ENCODE data around the gene FAM193B.

The FAM193B gene

DNA sequence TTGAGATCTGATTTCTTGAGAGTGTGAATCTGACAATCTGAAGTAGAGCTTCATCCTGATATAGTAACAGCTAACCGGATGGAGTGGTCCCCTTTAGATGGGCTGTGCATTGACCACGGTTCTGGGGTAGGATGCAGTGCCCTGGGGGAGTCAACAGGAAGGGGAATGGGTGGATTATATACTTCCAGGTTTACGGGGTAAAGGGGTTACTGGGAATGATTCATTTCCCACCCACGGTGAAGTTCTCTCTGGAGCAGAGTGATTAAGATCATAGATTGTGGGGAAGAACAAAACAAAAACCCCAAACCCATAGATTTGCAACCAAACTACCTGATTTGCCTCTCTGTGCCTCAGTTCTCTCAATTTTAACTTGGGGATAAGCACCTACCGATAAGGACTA, 44.1 kb upstream of the FAM193B start:
- Histone ChIP-seq H3K14ac (ENCODE audit: low read length) (no peak overlapping the region), H2BK120ac (ENCODE audit: insufficient read depth, low read length, poor library complexity) (no peak overlapping the region), H3K79me1 (ENCODE audit: low read length) (peaks cover 5% of the 10 kb centered on the region), H4K91ac (ENCODE audit: low read depth, low read length) (no peak overlapping the region), H4K8ac (ENCODE audit: low read depth, low read length) (no peak overlapping the region), H3K9ac (ENCODE audit: low read length) (no peak overlapping the region), H3K23ac (ENCODE audit: low read length) (no peak overlapping the region), H3K4me2 (ENCODE audit: low read length) (no peak overlapping the region), H2BK5ac (ENCODE audit: low read depth, low read length, poor library complexity) (no peak overlapping the region), H3K27ac (ENCODE audit: low read depth, low read length) (no peak overlapping the region), H3K4me1 (ENCODE audit: control insufficient read depth in 1 of 2, insufficient read depth in 2 of 2, low read length in 2 of 2) (peaks cover 0 to 8% of the 10 kb centered on the region in 2 experiments), H2AK5ac (ENCODE audit: low read length) (no peak overlapping the region), H2BK12ac (ENCODE audit: low read length) (no peak overlapping the region), H2AFZ (ENCODE audit: insufficient read depth, low read length, poor library complexity) (no peak overlapping the region), H3K36me3 (ENCODE audit: control insufficient read depth in 1 of 2, insufficient read depth in 2 of 2, low read length in 2 of 2) (peaks cover 32 to 33% of the 10 kb centered on the region in 2 experiments), H4K12ac (ENCODE audit: low read depth, low read length) (no peak overlapping the region), H3K4ac (ENCODE audit: low read depth, low read length) (no peak overlapping the region), H3K18ac (ENCODE audit: low read length) (no peak overlapping the region), H3K79me2 (ENCODE audit: control insufficient read depth, insufficient read depth, low read length, poor library complexity) (peaks cover 6% of the 10 kb centered on the region), H3K4me3 (ENCODE audit: low read depth, low read length) (no peak overlapping the region), H3K9me3 (ENCODE audit: insufficient read depth, low read depth, low read length) (no peaks in the 10 kb centered on the region), H3K27me3 (ENCODE audit: insufficient read depth, low read length) (no peaks in the 10 kb centered on the region)
- no CpG with 5 or more reads among the region's 5 CpGs for WGBS (ENCODE audit: extremely low coverage, insufficient coverage, insufficient read length)
- DNase-seq: no peak

DNA sequence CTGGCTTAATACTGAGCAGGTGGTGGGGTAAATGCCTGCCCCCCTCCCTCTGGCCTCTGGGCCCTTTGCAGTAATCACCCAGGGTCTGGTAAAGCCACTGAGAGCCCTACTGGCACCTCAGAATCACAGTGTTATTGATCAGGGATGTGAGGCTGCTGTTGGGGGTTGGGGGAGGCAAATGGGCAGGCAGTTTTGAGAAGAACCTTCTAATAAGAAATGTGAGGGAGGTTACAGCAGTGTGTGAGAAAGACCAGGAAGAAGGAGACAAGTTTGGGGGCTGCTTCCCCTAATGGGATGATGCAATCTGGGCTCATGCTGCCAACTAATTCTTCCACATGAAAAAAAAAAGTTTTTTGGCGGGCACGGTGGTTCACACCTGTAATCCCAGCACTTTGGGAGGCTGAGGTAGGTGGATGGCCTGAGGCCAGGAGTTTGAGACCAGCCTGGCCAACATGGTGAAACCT, 42.4 kb upstream of the FAM193B start:
- no peak overlapping the region for H2AFZ ChIP-seq (ENCODE audit: insufficient read depth, low read length, poor library complexity)
- H4K91ac ChIP-seq (ENCODE audit: low read depth, low read length): no peak overlapping the region
- H2BK5ac ChIP-seq (ENCODE audit: low read depth, low read length, poor library complexity): no peak overlapping the region
- H3K79me1 ChIP-seq (ENCODE audit: low read length): peaks cover 11% of the 10 kb centered on the region
- H3K4me2 ChIP-seq (ENCODE audit: low read length): no peak overlapping the region
- no peak overlapping the region for H3K4me3 ChIP-seq (ENCODE audit: low read depth, low read length)
- no peak overlapping the region for H4K12ac ChIP-seq (ENCODE audit: low read depth, low read length)
- no peak overlapping the region for H2AK5ac ChIP-seq (ENCODE audit: low read length)
- no peak overlapping the region for H3K27ac ChIP-seq (ENCODE audit: low read depth, low read length)
- no peak overlapping the region for H3K14ac ChIP-seq (ENCODE audit: low read length)
- H4K8ac ChIP-seq (ENCODE audit: low read depth, low read length): no peak overlapping the region
- H3K27me3 ChIP-seq (ENCODE audit: insufficient read depth, low read length): no peaks in the 10 kb centered on the region
- H2BK12ac ChIP-seq (ENCODE audit: low read length): no peak overlapping the region
- no CpG with 5 or more reads among the region's 2 CpGs for WGBS (ENCODE audit: extremely low coverage, insufficient coverage, insufficient read length)
- H3K4ac ChIP-seq (ENCODE audit: low read depth, low read length): no peak overlapping the region
- H3K79me2 ChIP-seq (ENCODE audit: control insufficient read depth, insufficient read depth, low read length, poor library complexity): peaks cover 12% of the 10 kb centered on the region
- H3K36me3 ChIP-seq (ENCODE audit: control insufficient read depth in 1 of 2, insufficient read depth in 2 of 2, low read length in 2 of 2): peaks cover 34 to 35% of the 10 kb centered on the region in 2 experiments
- H3K4me1 ChIP-seq (ENCODE audit: control insufficient read depth in 1 of 2, insufficient read depth in 2 of 2, low read length in 2 of 2): peaks cover 0 to 8% of the 10 kb centered on the region in 2 experiments
- no peaks in the 10 kb centered on the region for H3K9me3 ChIP-seq (ENCODE audit: insufficient read depth, low read depth, low read length)
- no peak overlapping the region for H3K23ac ChIP-seq (ENCODE audit: low read length)
- no peak overlapping the region for H3K9ac ChIP-seq (ENCODE audit: low read length)
- no peak overlapping the region for H2BK120ac ChIP-seq (ENCODE audit: insufficient read depth, low read length, poor library complexity)
- H3K18ac ChIP-seq (ENCODE audit: low read length): no peak overlapping the region
- no peak for DNase-seq

DNA sequence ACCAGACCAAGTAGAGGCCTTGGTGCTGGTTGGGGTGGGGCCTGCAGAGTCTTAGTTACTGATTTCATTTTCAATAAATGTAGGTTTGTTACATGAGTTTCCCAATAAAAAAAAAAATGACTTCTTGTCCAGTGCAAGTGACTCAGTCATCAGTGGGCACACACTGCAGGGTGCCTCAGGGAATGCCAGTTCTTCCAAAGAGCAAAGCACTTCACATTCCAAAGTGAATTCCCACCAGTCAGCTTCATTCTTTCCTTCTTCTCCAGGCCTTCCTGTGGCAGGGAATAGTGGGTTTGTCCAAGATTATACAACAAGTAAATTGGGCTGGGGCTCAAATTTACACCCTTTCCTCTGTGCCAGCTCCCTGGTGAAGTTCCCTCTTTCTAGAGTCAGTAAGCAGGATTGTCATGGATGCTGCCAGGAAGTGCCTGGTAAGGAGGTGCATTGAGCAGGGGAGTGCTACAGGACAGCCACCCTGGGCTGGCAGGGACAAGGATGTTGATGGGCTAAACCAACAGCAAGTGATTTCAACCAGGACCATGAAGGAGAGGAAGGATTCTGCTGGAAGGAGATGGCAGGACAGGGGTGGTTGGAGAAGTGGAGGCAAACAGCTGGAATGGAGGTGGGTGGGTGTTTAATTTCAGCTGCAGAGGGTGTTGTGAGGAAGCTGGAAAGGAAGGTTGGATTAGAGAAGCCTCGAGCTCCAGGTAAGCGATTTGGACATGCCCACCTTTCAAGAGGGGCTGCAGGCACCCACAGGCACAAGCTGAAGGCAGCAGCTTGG, 41.8 kb upstream of the FAM193B start:
- Histone ChIP-seq H3K36me3 (ENCODE audit: control insufficient read depth in 1 of 2, insufficient read depth in 2 of 2, low read length in 2 of 2) (peaks cover 34 to 35% of the 10 kb centered on the region in 2 experiments), H3K9ac (ENCODE audit: low read length) (no peak overlapping the region), H3K23ac (ENCODE audit: low read length) (no peak overlapping the region), H3K79me1 (ENCODE audit: low read length) (peaks cover 11% of the 10 kb centered on the region), H4K8ac (ENCODE audit: low read depth, low read length) (no peak overlapping the region), H2AK5ac (ENCODE audit: low read length) (no peak overlapping the region), H4K12ac (ENCODE audit: low read depth, low read length) (no peak overlapping the region), H3K18ac (ENCODE audit: low read length) (no peak overlapping the region), H3K4me2 (ENCODE audit: low read length) (no peak overlapping the region), H2BK12ac (ENCODE audit: low read length) (no peak overlapping the region), H3K14ac (ENCODE audit: low read length) (no peak overlapping the region), H3K4me3 (ENCODE audit: low read depth, low read length) (no peak overlapping the region), H3K4me1 (ENCODE audit: control insufficient read depth in 1 of 2, insufficient read depth in 2 of 2, low read length in 2 of 2) (peaks cover 0 to 8% of the 10 kb centered on the region in 2 experiments), H2BK120ac (ENCODE audit: insufficient read depth, low read length, poor library complexity) (no peak overlapping the region), H3K27ac (ENCODE audit: low read depth, low read length) (no peak overlapping the region), H2AFZ (ENCODE audit: insufficient read depth, low read length, poor library complexity) (no peak overlapping the region), H3K9me3 (ENCODE audit: insufficient read depth, low read depth, low read length) (no peaks in the 10 kb centered on the region), H2BK5ac (ENCODE audit: low read depth, low read length, poor library complexity) (no peak overlapping the region), H3K27me3 (ENCODE audit: insufficient read depth, low read length) (no peaks in the 10 kb centered on the region), H3K4ac (ENCODE audit: low read depth, low read length) (no peak overlapping the region), H4K91ac (ENCODE audit: low read depth, low read length) (no peak overlapping the region), H3K79me2 (ENCODE audit: control insufficient read depth, insufficient read depth, low read length, poor library complexity) (peaks cover 12% of the 10 kb centered on the region)
- WGBS (ENCODE audit: extremely low coverage, insufficient coverage, insufficient read length): no CpG with 5 or more reads among the region's 2 CpGs
- no peak for DNase-seq

DNA sequence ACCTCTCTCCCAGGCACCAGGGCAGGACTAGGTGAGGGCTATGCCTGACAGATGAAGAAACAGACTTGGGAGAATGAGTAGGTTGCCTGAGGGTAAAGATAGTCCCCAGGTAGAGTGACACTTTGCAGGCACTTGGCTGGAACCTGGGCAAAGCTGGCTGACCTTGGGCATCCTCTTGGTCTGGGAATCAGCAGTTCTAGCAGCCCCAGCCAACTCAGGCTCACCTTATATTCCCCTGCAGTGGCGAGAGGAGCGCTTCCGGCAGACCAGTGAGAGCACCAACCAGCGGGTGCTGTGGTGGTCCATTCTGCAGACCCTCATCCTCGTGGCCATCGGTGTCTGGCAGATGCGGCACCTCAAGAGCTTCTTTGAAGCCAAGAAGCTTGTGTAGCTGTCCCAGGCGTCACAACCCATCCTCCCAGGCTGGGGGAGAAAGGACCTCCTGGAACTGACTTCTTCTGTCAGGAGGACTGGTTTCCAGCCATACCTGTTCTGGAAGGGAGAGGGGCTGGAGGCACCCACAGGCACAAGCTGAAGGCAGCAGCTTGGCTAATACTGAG, 40.7 kb upstream of the FAM193B start:
- no peak overlapping the region for H3K9ac ChIP-seq (ENCODE audit: low read length)
- H3K9me3 ChIP-seq (ENCODE audit: insufficient read depth, low read depth, low read length): no peaks in the 10 kb centered on the region
- no peak overlapping the region for H3K18ac ChIP-seq (ENCODE audit: low read length)
- no peak overlapping the region for H3K4me2 ChIP-seq (ENCODE audit: low read length)
- H4K91ac ChIP-seq (ENCODE audit: low read depth, low read length): no peak overlapping the region
- H3K36me3 ChIP-seq (ENCODE audit: control insufficient read depth in 1 of 2, insufficient read depth in 2 of 2, low read length in 2 of 2): peaks cover 34 to 35% of the 10 kb centered on the region in 2 experiments
- no peak overlapping the region for H2BK5ac ChIP-seq (ENCODE audit: low read depth, low read length, poor library complexity)
- no peak overlapping the region for H3K14ac ChIP-seq (ENCODE audit: low read length)
- no peak overlapping the region for H3K4me3 ChIP-seq (ENCODE audit: low read depth, low read length)
- H3K79me2 ChIP-seq (ENCODE audit: control insufficient read depth, insufficient read depth, low read length, poor library complexity): peaks cover 10% of the 10 kb centered on the region
- H3K4me1 ChIP-seq (ENCODE audit: control insufficient read depth in 1 of 2, insufficient read depth in 2 of 2, low read length in 2 of 2): peaks cover 0 to 2% of the 10 kb centered on the region in 2 experiments
- H4K8ac ChIP-seq (ENCODE audit: low read depth, low read length): no peak overlapping the region
- no peaks in the 10 kb centered on the region for H3K27me3 ChIP-seq (ENCODE audit: insufficient read depth, low read length)
- no CpG with 5 or more reads among the region's 8 CpGs for WGBS (ENCODE audit: extremely low coverage, insufficient coverage, insufficient read length)
- H2BK12ac ChIP-seq (ENCODE audit: low read length): no peak overlapping the region
- no peak overlapping the region for H4K12ac ChIP-seq (ENCODE audit: low read depth, low read length)
- peaks cover 10% of the 10 kb centered on the region for H3K79me1 ChIP-seq (ENCODE audit: low read length)
- no peak overlapping the region for H2AFZ ChIP-seq (ENCODE audit: insufficient read depth, low read length, poor library complexity)
- H3K23ac ChIP-seq (ENCODE audit: low read length): no peak overlapping the region
- no peak overlapping the region for H3K27ac ChIP-seq (ENCODE audit: low read depth, low read length)
- DNase-seq: no peak
- H3K4ac ChIP-seq (ENCODE audit: low read depth, low read length): no peak overlapping the region
- H2BK120ac ChIP-seq (ENCODE audit: insufficient read depth, low read length, poor library complexity): no peak overlapping the region
- no peak overlapping the region for H2AK5ac ChIP-seq (ENCODE audit: low read length)
